Ovary (tissue), 9 donors: ENCODE measurements around the gene SLC25A47. TPM values are rescaled to one million over a fixed set of nuclear protein-coding genes. Genes with fewer than 3 reads are reported as not detected.

Experiments
- DNase-seq, 5 donors: peaks; one replicate each; pipeline ENCODE4 v3.0.0-alpha.2; 2019 to 2020
- H3K27ac ChIP-seq, 2 donors: fragments of 200-600 bp; one replicate each; pipeline versions ENCODE4 v1.5.1 to v1.8.0; 2019 to 2022
- H3K27me3 ChIP-seq: fragments of 200-600 bp; one replicate; pipeline ENCODE4 v1.8.0; 2022
- H3K36me3 ChIP-seq: fragments of 200-600 bp; sonication (generic); one replicate; pipeline ENCODE4 v1.5.1; 2019
- H3K4me1 ChIP-seq: one replicate; pipeline ENCODE4 v1.8.1; 2013; ENCODE audit warnings: mild to moderate bottlenecking, moderate library complexity; ENCODE audit not compliant: insufficient read depth
- H3K4me3 ChIP-seq: fragments of 200-600 bp; sonication (generic); one replicate; pipeline ENCODE4 v1.5.1; 2017
- H3K9me3 ChIP-seq, 2 donors: fragments of 200-600 bp in 1 of 2; sonication (generic) in 1 of 2; one replicate each; pipeline versions ENCODE4 v1.5.1 to v1.8.1; 2013 to 2019; ENCODE audit warnings: mild to moderate bottlenecking in 1 of 2, moderate library complexity in 1 of 2
- CTCF ChIP-seq, 3 donors: fragments of 450-650 bp in 2 of 3; fragments of 200-600 bp in 1 of 3; IDR thresholded peaks; one replicate each; pipeline versions ENCODE4 v1.5.1 to v1.8.0; 2016 to 2022; ENCODE audit warnings: antibody characterized with exemption in 3 of 3, mild to moderate bottlenecking in 1 of 3
- EP300 ChIP-seq: sonication (generic); formaldehyde crosslinking; IDR thresholded peaks from one replicate; pipeline ENCODE4 v1.6.1; 2017; ENCODE audit warnings: antibody characterized with exemption
- POLR2A ChIP-seq: fragments of 450-650 bp; IDR thresholded peaks from one replicate; pipeline ENCODE4 v1.6.1; 2017; ENCODE audit warnings: antibody characterized with exemption, mild to moderate bottlenecking, moderate library complexity
- WGBS, 3 donors: extraction: QIAGEN DNeasy Blood & Tissue Kit in 1 of 3; methylation state at CpG; one replicate each; pipeline versions ENCODE4 v1.1.5 to v1.1.7; 2013 to 2017; 5-methylcytosine and 5-hydroxymethylcytosine counted together
- intact Hi-C, 4 donors: fragments of 100-400 bp; cut with DNase I; formaldehyde crosslinking; loops; one replicate each; pipeline versions ENCODE4 v1.11.0 to v1.15.1; 2022 to 2023
- polyA plus RNA-seq, 2 donors: library from polyadenylated mRNA; stranded (reverse); fragments of 200-250 nt in 1 of 2; fragments of 350-450 nt in 1 of 2; fragmentation: Illumina TruSeq in 1 of 2; extraction: RNeasy Lipid Tissue Mini Kit (QIAGEN cat#74804) in 1 of 2; gene quantifications; one replicate each; pipeline ENCODE4 v1.2.3, GENCODE V29; 2013 to 2014
- total RNA-seq, 7 donors: library from RNA; depleted of rRNA in 2 of 7; stranded (reverse); fragments of >200 nt in 2 of 7; fragmentation: NEBNext Ultra II Directional in 3 of 7; extraction: Animal tissue kit (Norgen Biotek cat#: 25700) in 3 of 7; gene quantifications; one replicate each; pipeline versions ENCODE4 v1.1.0 to v1.2.4, GENCODE V29; 2016 to 2023
- donor health status: DM: no; HTN: no; CAD: no; lungs with moderate emphysema.
- donor health status: DM: no; HTN: no; CAD: no.
- donor health status: Bipolar disorder and iron deficiency.
- donor health status: DM: yes; HTN: yes; CAD: no.
- donor health status: DM: no; HTN: no; CAD: no.
- donor health status: DM: yes; HTN: yes; CAD: no.

The SLC25A47 gene
- total and polyA plus RNA-seq, 9 donors: not detected

GRCh38 chr14:100333827-100334226, 10.7 kb downstream of the SLC25A47 start:
- intact Hi-C loops: no loop called here
- H3K4me3 ChIP-seq: no peak overlapping the region
- 68 to 73% (median 71%) methylated on average over 7 of the region's 7 CpGs for WGBS, 3 donors
- peak in 2 of 5 donors; percentile 4 to 14 for DNase-seq
- H3K27me3 ChIP-seq: no peaks in the 10 kb centered on the region
- H3K27ac ChIP-seq: no peak overlapping the region
- H3K9me3 ChIP-seq: no peaks in the 10 kb centered on the region
- no peaks in the 10 kb centered on the region for H3K4me1 ChIP-seq
- H3K36me3 ChIP-seq: no peaks in the 10 kb centered on the region
- TF ChIP-seq POLR2A (no peak), CTCF (IDR thresholded peaks at IDR 0.05) (no peak), EP300 (no peak)

GRCh38 chr14:100334904-100335303, 11.8 kb downstream of the SLC25A47 start:
- peak in 2 of 5 donors; percentile 3 to 23 for DNase-seq
- no peak overlapping the region for H3K4me3 ChIP-seq

GRCh38 chr14:100336618-100337530, 13.7 kb downstream of the SLC25A47 start:
- no peaks in the 10 kb centered on the region for H3K36me3 ChIP-seq
- H3K9me3 ChIP-seq: no peaks in the 10 kb centered on the region
- 88 to 95% (median 89%) methylated on average over 18 of the region's 18 CpGs for WGBS, 3 donors
- H3K4me3 ChIP-seq: no peak overlapping the region
- intact Hi-C loops: no loop called here
- H3K27me3 ChIP-seq: no peaks in the 10 kb centered on the region
- peak in 2 of 5 donors; percentile 6 to 9 for DNase-seq
- no peaks in the 10 kb centered on the region for H3K4me1 ChIP-seq
- TF ChIP-seq EP300 (no peak), CTCF (IDR thresholded peaks at IDR 0.05) (no peak), POLR2A (no peak)
- no peak overlapping the region for H3K27ac ChIP-seq

More at GRCh38 chr14:100334904-100335303, 11.8 kb downstream of the SLC25A47 start:
- WGBS, 3 donors: 90 to 93% (median 92%) methylated on average over 12 of the region's 12 CpGs
- TF ChIP-seq EP300 (no peak), CTCF (IDR thresholded peaks at IDR 0.05) (no peak), POLR2A (no peak)
- H3K36me3 ChIP-seq: no peaks in the 10 kb centered on the region
- H3K9me3 ChIP-seq: no peaks in the 10 kb centered on the region
- no peaks in the 10 kb centered on the region for H3K27me3 ChIP-seq
- no peaks in the 10 kb centered on the region for H3K4me1 ChIP-seq
- H3K27ac ChIP-seq: no peak overlapping the region
- intact Hi-C loops: no loop called here

GRCh38 chr14:100339766-100340422, 16.8 kb downstream of the SLC25A47 start:
- 89 to 90% (median 89%) methylated on average over 6 of the region's 6 CpGs for WGBS, 3 donors
- Histone ChIP-seq H3K36me3 (no peaks in the 10 kb centered on the region), H3K4me3 (no peak overlapping the region), H3K27ac (no peak overlapping the region), H3K27me3 (no peaks in the 10 kb centered on the region), H3K4me1 (no peaks in the 10 kb centered on the region), H3K9me3 (no peaks in the 10 kb centered on the region)
- TF ChIP-seq POLR2A: no peak
- TF ChIP-seq EP300: no peak
- TF ChIP-seq CTCF (IDR thresholded peaks at IDR 0.05): no peak
- intact Hi-C loops: no loop called here
- DNase-seq: peak in 2 of 5 donors; percentile 2 to 6
